Esophagus muscularis mucosa (tissue), 3 donors: Measurements from ENCODE around the gene AMER1.

Source experiments
- CTCF ChIP-seq, 3 experiments: fragments of 200-600 bp in 2 of 3; fragments of 450-650 bp in 1 of 3; sonication (generic) in 2 of 3; IDR thresholded peaks; one replicate each; pipeline ENCODE4 v1.5.1; 2017 to 2019; ENCODE audit warnings: antibody characterized with exemption in 3 of 3, mild to moderate bottlenecking in 2 of 3, moderate library complexity in 1 of 3
- POLR2A ChIP-seq: fragments of 450-650 bp; IDR thresholded peaks from one replicate; pipeline ENCODE4 v1.6.1; 2017; ENCODE audit warnings: antibody characterized with exemption, moderate library complexity, mild to moderate bottlenecking, low read depth

- TF ChIP-seq POLR2A (no peak), CTCF (IDR thresholded peaks at IDR 0.05) (no peak)
Measured at GRCh38 chrX:64151911-64152310, 53.6 kb downstream of the AMER1 start.
